ENCODE data around the gene NME4.

NME4 gene

GRCh38 chr16:363110-363765, 33.8 kb upstream of the NME4 start:
- no peak for DNase-seq (ENCODE audit: low read depth in 3 of 3, low spot score in 1 of 3)

- no peak for DNase-seq (ENCODE audit: low read depth in 3 of 3, low spot score in 1 of 3)
Measured at GRCh38 chr16:363766-364490, 33.1 kb upstream of the NME4 start.

- DNase-seq (ENCODE audit: low read depth in 3 of 3, low spot score in 1 of 3): no peak
Measured at GRCh38 chr16:364595-365491, 32.2 kb upstream of the NME4 start.

GRCh38 chr16:366476-366875, 30.5 kb upstream of the NME4 start:
- no peak for DNase-seq (ENCODE audit: low read depth in 3 of 3, low spot score in 1 of 3)

- no peak for DNase-seq (ENCODE audit: low read depth in 3 of 3, low spot score in 1 of 3)
Measured at GRCh38 chr16:367333-367903, 29.6 kb upstream of the NME4 start.

GRCh38 chr16:368388-369158, 28.4 kb upstream of the NME4 start:
- DNase-seq (ENCODE audit: low read depth in 3 of 3, low spot score in 1 of 3): no peak

- no peak for DNase-seq (ENCODE audit: low read depth in 3 of 3, low spot score in 1 of 3)
Measured at GRCh38 chr16:369275-369865, 27.6 kb upstream of the NME4 start.

- DNase-seq (ENCODE audit: low read depth in 3 of 3, low spot score in 1 of 3): no peak
Measured at GRCh38 chr16:369866-370436, 27.0 kb upstream of the NME4 start.

GRCh38 chr16:370443-370842, 26.6 kb upstream of the NME4 start, which contains the start of gene MRPL28:
Gene MRPL28 (minus strand): TSS chr16:370538. CDS start chr16:370218, 320 bp downstream.
- DNase-seq (ENCODE audit: low read depth in 3 of 3, low spot score in 1 of 3): peak; percentile 87 to 91 (median 87)

- no peak for DNase-seq (ENCODE audit: low read depth in 3 of 3, low spot score in 1 of 3)
Measured at GRCh38 chr16:370979-371514, 26.0 kb upstream of the NME4 start.

- DNase-seq (ENCODE audit: low read depth in 3 of 3, low spot score in 1 of 3): no peak
Measured at GRCh38 chr16:371515-372301, 25.3 kb upstream of the NME4 start.

GRCh38 chr16:372302-372983, 24.6 kb upstream of the NME4 start:
- DNase-seq (ENCODE audit: low read depth in 3 of 3, low spot score in 1 of 3): no peak

GRCh38 chr16:373020-373598, 23.9 kb upstream of the NME4 start:
- DNase-seq (ENCODE audit: low read depth in 3 of 3, low spot score in 1 of 3): no peak

GRCh38 chr16:373848-374615, 23.0 kb upstream of the NME4 start:
- DNase-seq (ENCODE audit: low read depth in 3 of 3, low spot score in 1 of 3): no peak

GRCh38 chr16:374616-374926, 22.4 kb upstream of the NME4 start:
- no peak for DNase-seq (ENCODE audit: low read depth in 3 of 3, low spot score in 1 of 3)

- DNase-seq (ENCODE audit: low read depth in 3 of 3, low spot score in 1 of 3): no peak
Measured at GRCh38 chr16:375212-375611, 21.8 kb upstream of the NME4 start.
